CD14-positive monocyte (primary cell): ENCODE measurements around the gene RAD23A. TPM values are rescaled to one million over a fixed set of nuclear protein-coding genes. Genes with fewer than 3 reads are reported as not detected.

Experiments used
- DNase-seq, 3 donors: peaks; one replicate each; pipeline ENCODE4 v3.0.0-alpha.2; 2011 to 2022
- H2AFZ ChIP-seq: 2 replicates; pipeline ENCODE4 v1.6.0; 2012; ENCODE audit warnings: mild to moderate bottlenecking, low read depth, low read length, inconsistent platforms; ENCODE audit not compliant: insufficient read depth, poor library complexity, severe bottlenecking
- H3K27ac ChIP-seq, 2 donors: 1 replicate in 1 of 2; 2 replicates in 1 of 2; pipeline ENCODE4 v1.5.1; 2012 to 2013; ENCODE audit warnings: low read length in 2 of 2, control low read depth in 1 of 2, inconsistent platforms in 1 of 2, low read depth in 1 of 2, mild to moderate bottlenecking in 1 of 2
- H3K27me3 ChIP-seq, 2 donors: one replicate each; pipeline versions ENCODE4 v1.6.0 to v1.6.1; 2011 to 2013; ENCODE audit warnings: low read length in 2 of 2; ENCODE audit not compliant: control insufficient read depth in 2 of 2, insufficient read depth in 2 of 2
- H3K36me3 ChIP-seq, 2 donors: replicated peaks in 1 of 2; 1 replicate in 1 of 2; 2 replicates in 1 of 2; pipeline versions ENCODE4 v1.5.1 to v1.6.1; 2012 to 2013; ENCODE audit warnings: low read length in 2 of 2, control low read depth in 1 of 2, inconsistent platforms in 1 of 2, mild to moderate bottlenecking in 1 of 2; ENCODE audit not compliant: insufficient read depth in 2 of 2, control insufficient read depth in 1 of 2
- H3K4me1 ChIP-seq, 2 donors: 1 replicate in 1 of 2; 2 replicates in 1 of 2; pipeline versions ENCODE4 v1.5.1 to v1.6.1; 2012 to 2013; ENCODE audit warnings: low read length in 2 of 2, control low read depth in 1 of 2, inconsistent platforms in 1 of 2, mild to moderate bottlenecking in 1 of 2, moderate library complexity in 1 of 2; ENCODE audit not compliant: insufficient read depth in 2 of 2, control insufficient read depth in 1 of 2
- H3K4me2 ChIP-seq: replicated peaks from 2 replicates; pipeline ENCODE3; 2012; ENCODE audit warnings: low read length, moderate library complexity, mild to moderate bottlenecking; ENCODE audit not compliant: poor library complexity, severe bottlenecking; ENCODE audit errors: extremely low read depth
- H3K4me3 ChIP-seq, 3 experiments: fragments of 200-600 bp in 1 of 3; sonication (generic) in 1 of 3; replicated peaks in 1 of 3; 1 replicate in 2 of 3; 2 replicates in 1 of 3; pipeline ENCODE4 v1.5.1; 2011 to 2013; ENCODE audit warnings: low read length in 3 of 3, mild to moderate bottlenecking in 3 of 3, control low read depth in 2 of 3, low read depth in 2 of 3, inconsistent platforms in 1 of 3, moderate library complexity in 1 of 3
- H3K79me2 ChIP-seq: 2 replicates; pipeline ENCODE4 v1.6.0; 2012; ENCODE audit warnings: mild to moderate bottlenecking, control low read depth, inconsistent platforms, low read length, moderate library complexity; ENCODE audit not compliant: insufficient read depth
- H3K9ac ChIP-seq: 2 replicates; pipeline ENCODE4 v1.6.0; 2017; ENCODE audit warnings: low read length, mild to moderate bottlenecking; ENCODE audit not compliant: insufficient read depth, poor library complexity, severe bottlenecking
- H3K9me3 ChIP-seq, 2 donors: replicated peaks in 1 of 2; 1 replicate in 1 of 2; 2 replicates in 1 of 2; pipeline versions ENCODE4 v1.5.1 to v1.6.1; 2012 to 2013; ENCODE audit warnings: low read length in 2 of 2, control low read depth in 1 of 2; ENCODE audit not compliant: control insufficient read depth in 1 of 2, insufficient read depth in 1 of 2
- H4K20me1 ChIP-seq: 2 replicates; pipeline ENCODE4 v1.6.0; 2012; ENCODE audit warnings: mild to moderate bottlenecking, low read length, control low read depth, moderate library complexity; ENCODE audit not compliant: insufficient read depth
- H3K27ac Mint-ChIP-seq, 7 donors: one replicate each; pipeline ENCODE4 v1.8.0; 2020; ENCODE audit warnings: mild to moderate bottlenecking in 7 of 7, mixed read lengths in 7 of 7, moderate library complexity in 6 of 7, inconsistent platforms in 2 of 7
- H3K27me3 Mint-ChIP-seq, 3 donors: one replicate each; pipeline ENCODE4 v1.8.0; 2021 to 2022; ENCODE audit warnings: low read depth in 3 of 3, mild to moderate bottlenecking in 3 of 3, mixed read lengths in 3 of 3, moderate library complexity in 3 of 3, inconsistent platforms in 1 of 3
- H3K36me3 Mint-ChIP-seq, 2 donors: one replicate each; pipeline ENCODE4 v1.8.0; 2020; ENCODE audit warnings: mixed read lengths in 2 of 2, inconsistent platforms in 1 of 2, mild to moderate bottlenecking in 1 of 2
- H3K4me1 Mint-ChIP-seq: one replicate; pipeline ENCODE4 v1.8.0; 2020; ENCODE audit warnings: mild to moderate bottlenecking, mixed read lengths
- H3K4me3 Mint-ChIP-seq, 2 donors: one replicate each; pipeline ENCODE4 v1.8.0; 2020; ENCODE audit warnings: mild to moderate bottlenecking in 2 of 2, mixed read lengths in 2 of 2, moderate library complexity in 1 of 2
- H3K9me3 Mint-ChIP-seq, 7 donors: one replicate each; pipeline ENCODE4 v1.8.0; 2020 to 2022; ENCODE audit warnings: mixed read lengths in 7 of 7, mild to moderate bottlenecking in 6 of 7, moderate library complexity in 6 of 7, inconsistent platforms in 2 of 7
- CTCF ChIP-seq: fragments of 200-600 bp; IDR thresholded peaks from one replicate; pipeline ENCODE4 v1.8.0; 2022; ENCODE audit warnings: antibody characterized with exemption, mild to moderate bottlenecking
- WGBS: methylation state at CpG from one replicate; pipeline ENCODE4 v1.1.5; 2013; ENCODE audit warnings: missing lambda C conversion rate; ENCODE audit not compliant: insufficient coverage; 5-methylcytosine and 5-hydroxymethylcytosine counted together
- intact Hi-C, 2 donors: fragments of 100-400 bp; cut with micrococcal nuclease; formaldehyde crosslinking; loops; one replicate each; pipeline versions ENCODE4 v1.15.0 to v1.15.1; 2023
- polyA plus RNA-seq, 3 donors: library from polyadenylated mRNA; depleted of rRNA in 1 of 3; unstranded in 2 of 3; stranded (reverse) in 1 of 3; fragments of 300-500 nt in 2 of 3; fragments of >200 nt in 1 of 3; fragmentation: Illumina TruSeq in 2 of 3; gene quantifications; 1 replicate in 2 of 3; 2 replicates in 1 of 3; pipeline ENCODE4 v1.2.3, GENCODE V29; 2012 to 2021

Gene RAD23A
- polyA plus RNA-seq, 3 donors = 45.5 to 88.0 (median 55.3) TPM

GRCh38 chr19:12922959-12923358 is 22.7 kb upstream of the RAD23A start:
- Mint-ChIP-seq H3K9me3 (peaks cover 0 to 4% (median 0%) of the 10 kb centered on the region in 7 donors), H3K4me1 (peaks cover 11% of the 10 kb centered on the region), H3K4me3 (no peak overlapping the region), H3K27me3 (peaks cover 0 to 3% (median 0%) of the 10 kb centered on the region in 3 donors), H3K36me3 (peaks cover 41 to 65% of the 10 kb centered on the region in 2 donors), H3K27ac (peak overlapping the region in 3 of 7 donors; percentile 28 to 57 (median 40))
- WGBS = 100% methylated on average over 2 of the region's 4 CpGs
- Histone ChIP-seq H3K36me3 (peaks cover 46 to 59% of the 10 kb centered on the region in 2 donors), H3K27me3 (no peaks in the 10 kb centered on the region), H3K9ac (no peak overlapping the region), H3K79me2 (no peaks in the 10 kb centered on the region), H3K4me1 (peaks cover 10 to 14% of the 10 kb centered on the region in 2 donors), H3K27ac (no peak overlapping the region), H4K20me1 (no peaks in the 10 kb centered on the region), H3K9me3 (no peaks in the 10 kb centered on the region), H3K4me2 (no peak overlapping the region), H2AFZ (no peak overlapping the region), H3K4me3 (no peak overlapping the region)
- DNase-seq = no peak
- TF ChIP-seq CTCF = no peak
- intact Hi-C loops = no loop called here

DNA sequence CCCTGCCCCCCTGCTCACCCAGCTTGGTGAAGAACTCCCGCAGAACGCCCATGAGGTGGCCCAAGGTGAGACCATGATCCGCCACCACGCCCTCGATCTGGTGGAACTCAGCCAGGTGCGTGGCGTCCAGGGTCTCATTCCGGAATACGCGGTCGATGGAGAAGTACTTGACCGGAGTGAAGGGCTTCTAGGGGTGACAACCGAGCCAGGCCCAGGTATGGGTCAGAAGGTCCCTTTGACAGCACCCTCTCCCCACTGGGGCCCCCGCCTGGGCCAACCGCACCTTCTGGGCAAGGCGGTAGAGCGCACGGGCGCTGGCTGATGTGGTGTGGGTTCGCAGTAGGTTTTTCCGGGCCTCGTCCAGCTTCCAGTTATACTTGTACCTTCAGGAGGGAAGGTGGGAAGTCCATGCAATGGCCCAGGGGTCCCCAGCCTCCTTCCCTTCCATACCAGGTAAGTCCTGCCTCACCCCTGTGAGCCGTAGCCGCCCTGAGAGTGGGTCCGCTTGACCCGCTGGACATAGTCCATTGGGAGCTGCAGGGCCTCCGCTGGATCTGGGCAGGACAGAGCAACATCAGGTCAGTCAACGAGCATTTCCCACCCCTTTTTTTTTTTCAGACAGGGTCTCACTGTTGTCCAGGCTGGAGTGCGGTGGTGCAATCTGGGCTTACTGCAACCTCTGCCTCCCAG is 20.9 kb upstream of the RAD23A start:
- H3K27ac Mint-ChIP-seq = no peak overlapping the region
- TF ChIP-seq CTCF = no peak
- Histone ChIP-seq H2AFZ (no peak overlapping the region), H3K36me3 (peaks cover 61 to 78% of the 10 kb centered on the region in 2 donors), H3K4me3 (no peak overlapping the region), H3K9me3 (no peaks in the 10 kb centered on the region), H3K79me2 (peaks cover 2% of the 10 kb centered on the region), H3K4me2 (no peak overlapping the region), H3K27me3 (no peaks in the 10 kb centered on the region), H3K4me1 (no peaks in the 10 kb centered on the region), H4K20me1 (no peaks in the 10 kb centered on the region), H3K27ac (no peak overlapping the region), H3K9ac (no peak overlapping the region)
- no peak for DNase-seq
- 98% methylated on average over 17 of the region's 29 CpGs for WGBS
- intact Hi-C loops = no loop called here
- peaks cover 57 to 82% of the 10 kb centered on the region in 2 donors for H3K36me3 Mint-ChIP-seq
- no peaks in the 10 kb centered on the region for H3K4me1 Mint-ChIP-seq
- peaks cover 0 to 2% (median 0%) of the 10 kb centered on the region in 7 donors for H3K9me3 Mint-ChIP-seq
- peaks cover 0 to 3% (median 0%) of the 10 kb centered on the region in 3 donors for H3K27me3 Mint-ChIP-seq
- H3K4me3 Mint-ChIP-seq = no peak overlapping the region
